HFFc6 (cell line): Measurements from ENCODE around the gene PHF24. TPM values are rescaled to one million over a fixed set of nuclear protein-coding genes. Genes with fewer than 3 reads are reported as not detected.
"Not testable (repeated sequence)": the region's sequence is repeated elsewhere in the genome, so short reads cannot be mapped to it uniquely, and the experiment has no call there.

ENCODE experiments used
- DNase-seq: peaks from one replicate; pipeline ENCODE4 v3.0.0-alpha.2; 2018
- H3K27ac Mint-ChIP-seq: 2 replicates; pipeline ENCODE4 v1.8.0; 2020; ENCODE audit warnings: mild to moderate bottlenecking, mixed read lengths
- H3K27me3 Mint-ChIP-seq: 2 replicates; pipeline ENCODE4 v1.8.0; 2021; ENCODE audit warnings: mild to moderate bottlenecking, moderate library complexity, mixed read lengths; ENCODE audit not compliant: insufficient read depth
- H3K36me3 Mint-ChIP-seq: 2 replicates; pipeline ENCODE4 v1.8.0; 2021; ENCODE audit warnings: low read depth, mixed read lengths
- H3K4me1 Mint-ChIP-seq: 2 replicates; pipeline ENCODE4 v1.8.0; 2020; ENCODE audit warnings: low read depth, mixed read lengths
- H3K4me3 Mint-ChIP-seq: 2 replicates; pipeline ENCODE4 v1.8.0; 2020; ENCODE audit warnings: mild to moderate bottlenecking, moderate library complexity, mixed read lengths
- H3K9me3 Mint-ChIP-seq: 2 replicates; pipeline ENCODE4 v1.8.0; 2020; ENCODE audit warnings: mild to moderate bottlenecking, mixed read lengths
- CTCF ChIP-seq: fragments of 200-600 bp; sonication (generic); IDR thresholded peaks from 2 replicates; pipeline ENCODE4 v1.5.0; 2021; ENCODE audit warnings: antibody characterized with exemption, mild to moderate bottlenecking
- long read RNA-seq: library from polyadenylated mRNA; unstranded; transcript quantifications from one replicate; pipeline ENCODE4 v2.0.0, GENCODE V29; 2019
- total RNA-seq, 6 experiments: library from RNA; stranded (reverse); fragmentation: NEBNext Ultra II Directional; extraction: Animal tissue kit (Norgen Biotek cat#: 25700); gene quantifications; 2 replicates in 1 of 6; 3 replicates in 5 of 6; pipeline ENCODE4 v1.2.3, GENCODE V29; 2021

PHF24 gene
- not detected for total RNA-seq
- long read RNA-seq = 0 reads

- DNase-seq = no peak
- Mint-ChIP-seq H3K36me3 (no peaks in the 10 kb centered on the region), H3K9me3 (no peaks in the 10 kb centered on the region), H3K4me1 (peaks cover 10% of the 10 kb centered on the region), H3K4me3 (peak within 1 kb of the TSS; percentile 33), H3K27ac (no peak within 1 kb of the TSS), H3K27me3 (peaks cover 33% of the 10 kb centered on the region)
- TF ChIP-seq CTCF = no peak
These were observed at the start of gene PHF24 for GRCh38 chr9:34957492-34958410. TSS of gene PHF24 (plus strand) at chr9:34958285. CDS start at chr9:34971299, 13,014 bp downstream.

- Mint-ChIP-seq H3K4me1 (no peaks in the 10 kb centered on the region), H3K36me3 (no peaks in the 10 kb centered on the region; the same call in 1 of the 2 replicates), H3K27ac (no peak overlapping the region), H3K9me3 (peaks cover 12% of the 10 kb centered on the region; the same call in 1 of the 2 replicates), H3K4me3 (no peak overlapping the region), H3K27me3 (peaks cover 36% of the 10 kb centered on the region)
- TF ChIP-seq CTCF = no peak
- DNase-seq = no peak
These were observed 31.0 kb upstream of the PHF24 start for GRCh38 chr9:34927061-34927460.

- no peak for TF ChIP-seq CTCF
- peaks cover 36% of the 10 kb centered on the region for H3K27me3 Mint-ChIP-seq
- no peaks in the 10 kb centered on the region; the same call in 1 of the 2 replicates for H3K36me3 Mint-ChIP-seq
These were observed 29.2 kb upstream of the PHF24 start for GRCh38 chr9:34928921-34929320.

GRCh38 chr9:34929506-34930102, 28.5 kb upstream of the PHF24 start:
- H3K27ac Mint-ChIP-seq = no peak overlapping the region
- H3K4me3 Mint-ChIP-seq = no peak overlapping the region
- peaks cover 39% of the 10 kb centered on the region for H3K27me3 Mint-ChIP-seq
- no peak for DNase-seq
- peaks cover 8% of the 10 kb centered on the region; the same call in 1 of the 2 replicates for H3K9me3 Mint-ChIP-seq
- peak; percentile 75 for TF ChIP-seq CTCF
- H3K4me1 Mint-ChIP-seq = no peaks in the 10 kb centered on the region
- H3K36me3 Mint-ChIP-seq = no peaks in the 10 kb centered on the region; the same call in 1 of the 2 replicates

More at GRCh38 chr9:34928921-34929320, 29.2 kb upstream of the PHF24 start:
- no peak overlapping the region for H3K4me3 Mint-ChIP-seq
- H3K9me3 Mint-ChIP-seq = peaks cover 12% of the 10 kb centered on the region; the same call in 1 of the 2 replicates
- H3K27ac Mint-ChIP-seq = no peak overlapping the region
- no peak for DNase-seq
- no peaks in the 10 kb centered on the region for H3K4me1 Mint-ChIP-seq

GRCh38 chr9:34939989-34940388, 18.1 kb upstream of the PHF24 start:
- not testable (repeated sequence) for H3K27ac Mint-ChIP-seq, DNase-seq, H3K9me3 Mint-ChIP-seq, H3K36me3 Mint-ChIP-seq, H3K4me1 Mint-ChIP-seq, H3K4me3 Mint-ChIP-seq
- peaks cover 26% of the 10 kb centered on the region for H3K27me3 Mint-ChIP-seq

GRCh38 chr9:34948451-34948850, 9.6 kb upstream of the PHF24 start:
- Mint-ChIP-seq H3K36me3 (no peaks in the 10 kb centered on the region), H3K27me3 (peaks cover 11% of the 10 kb centered on the region), H3K27ac (no peak overlapping the region), H3K4me3 (no peak overlapping the region), H3K9me3 (no peaks in the 10 kb centered on the region), H3K4me1 (no peaks in the 10 kb centered on the region)
- DNase-seq = no peak
- no peak for TF ChIP-seq CTCF
